HG03060 (cell line): ENCODE results near the gene QSOX1.

ENCODE experiments used
- ATAC-seq: cut with Tn5 transposase; IDR thresholded peaks from one replicate; pipeline ENCODE4 v1.9.1; 2021; ENCODE audit warnings: low read depth, moderate number of reproducible peaks; ENCODE audit not compliant: unreplicated experiment

The QSOX1 gene

DNA sequence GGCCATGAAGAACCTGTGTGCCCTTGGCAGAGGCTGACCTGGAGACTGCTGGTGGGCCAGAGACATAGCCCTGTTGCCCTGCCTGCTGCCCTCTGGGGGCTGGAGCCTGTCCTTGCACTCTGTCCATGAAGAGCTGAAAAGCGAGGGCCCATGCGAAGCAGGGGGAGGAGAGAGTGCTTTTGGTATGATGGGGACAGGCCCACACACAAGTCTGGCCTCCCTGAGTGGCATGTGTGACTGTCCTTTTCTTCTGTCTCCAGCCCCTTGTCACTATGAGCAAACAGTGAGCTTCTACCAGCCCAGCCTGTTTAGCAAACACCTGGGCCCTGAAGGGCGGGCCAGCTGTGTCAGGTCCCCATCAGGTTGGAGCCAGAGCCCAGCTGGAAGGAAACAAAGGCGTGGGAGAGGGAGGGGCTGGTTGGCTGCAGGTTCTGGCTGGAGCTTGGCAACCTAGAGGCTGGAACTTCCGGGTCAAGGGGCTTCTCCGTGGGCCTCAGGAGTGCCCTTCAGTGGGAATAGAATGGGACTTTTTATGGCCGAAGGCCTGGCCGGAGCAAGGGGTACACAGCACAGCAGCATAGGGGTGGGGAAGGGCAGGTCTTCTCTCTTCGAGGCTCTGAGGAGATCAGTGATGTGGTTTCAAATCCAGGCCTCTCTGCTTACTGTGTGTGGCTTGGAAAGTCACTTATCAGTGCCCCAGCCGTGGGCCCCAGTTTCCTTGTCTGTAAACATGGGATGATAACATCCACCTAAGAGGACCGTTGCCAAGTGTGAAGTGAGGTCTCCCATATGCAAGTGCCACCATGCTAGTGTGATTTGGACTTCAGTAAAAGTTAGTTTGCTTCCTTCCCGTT is 14.3 kb downstream of the QSOX1 start:
- no peak for ATAC-seq

DNA sequence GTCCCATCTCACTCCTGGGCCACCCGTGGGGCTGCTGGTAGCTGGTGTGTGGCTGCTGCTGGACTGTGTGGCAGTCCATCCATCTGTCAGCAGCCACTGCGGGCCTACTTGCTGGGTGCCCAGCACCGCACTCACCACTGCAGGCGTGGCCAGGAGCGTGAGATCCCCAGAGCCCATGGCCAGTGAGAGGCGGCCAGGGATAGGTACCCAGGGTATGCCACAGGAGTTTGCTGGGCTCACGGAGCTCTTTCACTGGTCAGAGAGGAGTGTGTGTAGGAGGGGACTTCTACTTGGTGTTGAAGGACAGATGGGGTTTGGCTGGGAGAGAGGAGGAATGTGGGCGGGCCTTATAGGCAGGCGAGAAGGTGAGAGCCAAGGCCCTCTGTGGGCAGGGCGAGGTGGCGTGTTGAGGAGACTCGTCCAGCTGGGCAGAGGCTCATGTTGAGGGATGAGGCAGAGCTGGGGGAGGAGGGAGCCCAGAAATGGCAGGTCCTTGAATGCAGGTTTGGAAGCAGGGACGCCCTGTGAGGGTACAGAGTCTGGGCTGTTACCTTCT is 15.0 kb downstream of the QSOX1 start:
- no peak for ATAC-seq

DNA sequence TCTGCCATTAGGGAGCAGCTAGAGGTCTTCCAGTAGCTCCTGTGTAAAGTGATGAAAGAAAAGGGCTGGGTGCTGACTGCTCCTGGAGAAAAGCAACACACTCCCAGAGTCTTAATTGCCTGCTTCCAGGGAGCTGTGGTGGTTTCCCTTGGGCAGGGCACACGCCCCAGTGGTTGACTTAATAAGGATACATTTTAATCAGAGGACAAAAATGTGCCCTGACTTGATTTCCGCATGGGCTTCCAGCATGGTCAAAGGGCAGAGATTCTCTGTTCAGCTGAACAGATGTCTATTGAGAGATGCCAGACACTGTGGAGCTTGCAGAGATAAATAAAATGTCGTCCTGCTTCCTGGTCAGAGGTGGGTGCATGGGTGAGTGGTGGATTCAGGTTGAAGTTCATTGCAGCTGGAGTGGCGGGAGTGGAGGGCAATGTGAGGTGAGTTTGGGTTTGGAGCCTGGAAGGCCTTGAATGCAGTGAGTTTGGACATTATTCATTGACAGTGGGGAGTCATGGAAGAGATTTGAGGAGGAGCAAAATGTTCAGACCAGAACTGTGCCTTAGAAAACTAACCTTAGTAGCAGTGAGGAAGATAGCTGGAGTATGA is 16.0 kb downstream of the QSOX1 start:
- no peak for ATAC-seq

DNA sequence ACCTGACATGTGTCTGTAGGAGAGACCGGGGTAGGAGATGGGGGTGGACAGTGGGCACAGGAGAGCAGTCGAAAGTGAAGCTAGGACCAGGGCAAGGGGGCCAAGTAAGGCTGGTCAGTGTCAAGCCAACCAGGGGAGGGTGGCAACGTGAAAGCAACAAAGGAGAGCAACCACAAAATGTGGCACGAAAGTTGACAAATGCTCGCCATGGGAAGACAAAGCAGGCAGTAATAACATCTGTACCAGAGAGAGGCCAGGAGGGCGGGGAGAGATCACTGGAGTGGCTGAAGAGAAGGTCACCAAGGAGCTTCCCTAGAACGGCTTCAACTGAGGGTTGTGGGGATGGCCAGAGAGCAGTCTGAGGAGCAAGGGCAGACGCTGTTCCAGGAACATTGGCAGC is 17.0 kb downstream of the QSOX1 start:
- no peak for ATAC-seq

DNA sequence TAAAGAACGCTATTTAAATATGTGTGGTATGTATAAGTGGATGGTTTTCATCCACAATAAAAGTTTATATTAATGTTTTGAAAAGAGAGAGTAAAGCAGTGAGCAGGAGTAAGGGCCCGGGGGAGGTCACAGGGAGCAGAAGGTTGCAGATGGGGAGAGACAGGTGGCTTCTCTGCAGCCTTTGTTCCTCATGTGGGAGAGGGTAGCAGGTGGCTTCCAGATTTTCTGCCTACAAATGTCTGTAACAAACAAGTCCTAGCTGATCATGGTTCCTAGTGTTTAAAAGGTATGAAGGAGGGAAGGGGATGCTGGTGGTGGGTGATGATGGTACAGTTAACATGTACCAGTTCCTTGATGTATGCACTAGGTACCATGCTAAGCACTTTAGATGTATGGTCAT is 18.8 kb downstream of the QSOX1 start:
- ATAC-seq: no peak

DNA sequence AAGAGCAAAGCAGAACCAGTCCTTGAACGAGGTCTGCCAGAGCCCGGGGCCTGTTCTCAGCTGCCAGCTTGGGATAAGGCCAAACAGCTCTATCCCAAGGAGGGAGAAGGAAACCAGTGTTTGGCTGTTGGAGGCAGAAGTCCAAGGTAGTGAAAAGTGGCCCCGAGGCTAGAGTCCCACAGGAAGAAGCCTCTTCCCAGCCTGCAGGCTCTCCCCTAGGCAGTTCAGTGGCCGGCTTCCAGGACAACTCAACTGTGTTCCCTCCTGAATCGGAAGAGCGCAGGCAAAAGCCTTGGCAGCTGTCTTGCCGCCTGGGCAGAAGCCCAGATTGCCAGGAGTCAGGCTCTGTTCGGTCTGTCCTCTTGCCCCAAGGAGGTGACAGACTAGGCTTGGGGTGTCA is 19.3 kb downstream of the QSOX1 start:
- ATAC-seq: no peak

DNA sequence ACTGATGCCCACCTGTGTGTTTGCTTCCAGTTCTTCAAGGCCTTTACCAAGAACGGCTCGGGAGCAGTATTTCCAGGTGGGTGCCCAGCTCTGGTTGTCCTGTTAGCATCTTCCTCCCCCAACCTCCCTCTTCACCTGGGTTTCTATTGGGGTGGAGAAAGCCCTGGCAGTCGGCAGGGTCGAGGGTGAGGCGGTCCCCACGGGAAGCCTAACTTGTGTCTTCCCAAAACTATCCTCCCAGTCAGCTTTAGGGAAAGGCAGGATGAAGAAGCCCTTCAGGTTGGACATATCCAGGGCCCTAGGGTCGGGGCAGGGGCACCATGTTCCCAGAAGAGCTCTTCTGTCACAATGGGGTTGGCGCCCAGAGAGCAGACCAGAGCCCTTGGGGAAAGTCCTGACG is 20.6 kb downstream of the QSOX1 start:
- ATAC-seq: no peak

DNA sequence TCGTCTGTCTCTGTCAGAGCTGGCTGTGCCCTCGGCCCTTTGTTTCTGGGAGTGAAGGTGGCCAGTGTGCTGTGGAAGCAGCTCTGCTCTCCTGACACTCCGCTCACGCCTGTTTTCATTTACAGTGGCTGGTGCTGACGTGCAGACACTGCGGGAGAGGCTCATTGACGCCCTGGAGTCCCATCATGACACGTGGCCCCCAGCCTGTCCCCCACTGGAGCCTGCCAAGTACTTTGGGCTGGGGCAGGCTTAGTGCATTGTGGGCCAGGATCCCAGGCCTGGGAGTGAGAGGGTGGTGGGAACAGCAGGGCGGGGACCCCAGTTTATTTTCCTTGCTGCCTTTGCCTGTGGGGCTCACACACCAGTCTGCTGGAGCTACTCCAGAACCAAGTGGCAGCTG is 21.1 kb downstream of the QSOX1 start:
- ATAC-seq: no peak

DNA sequence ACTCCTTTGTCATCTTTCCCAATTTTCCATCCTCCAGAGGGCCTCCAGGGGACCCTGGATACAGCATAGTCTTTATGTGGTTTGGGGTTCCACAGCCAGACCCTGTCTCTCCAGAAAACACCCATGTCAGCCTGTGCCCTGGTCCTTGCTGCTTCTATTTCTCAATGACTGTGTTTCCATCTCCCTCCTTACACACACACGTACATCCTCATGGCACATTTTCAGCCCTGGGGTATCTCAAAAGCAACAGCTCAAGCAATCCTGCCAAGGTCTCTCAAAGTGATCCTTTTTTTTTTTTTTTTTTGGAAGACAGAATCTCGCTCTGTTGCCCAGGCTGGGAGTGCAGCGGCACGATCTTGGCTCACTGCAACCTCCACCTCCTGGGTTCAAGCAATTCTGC is 22.3 kb downstream of the QSOX1 start:
- ATAC-seq: no peak

DNA sequence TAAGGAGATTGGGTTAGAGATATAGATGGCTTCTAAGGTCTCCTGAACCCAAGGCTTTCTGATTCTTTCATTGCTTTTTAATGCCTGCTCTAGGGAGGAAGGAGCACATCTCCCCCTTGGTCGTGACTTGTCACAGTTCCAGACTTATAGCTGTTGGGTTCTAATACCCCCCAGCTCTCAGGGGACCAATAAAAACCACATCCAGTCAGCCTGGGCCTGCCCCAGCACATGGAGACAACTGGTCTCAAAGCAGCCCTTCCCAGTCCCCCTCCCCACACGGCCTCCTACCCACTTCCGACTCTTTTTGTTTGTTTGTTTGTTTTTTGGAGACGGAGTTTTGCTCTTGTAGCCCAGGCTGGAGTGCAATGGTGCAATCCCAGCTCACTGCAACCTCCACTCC is 23.3 kb downstream of the QSOX1 start:
- no peak for ATAC-seq

DNA sequence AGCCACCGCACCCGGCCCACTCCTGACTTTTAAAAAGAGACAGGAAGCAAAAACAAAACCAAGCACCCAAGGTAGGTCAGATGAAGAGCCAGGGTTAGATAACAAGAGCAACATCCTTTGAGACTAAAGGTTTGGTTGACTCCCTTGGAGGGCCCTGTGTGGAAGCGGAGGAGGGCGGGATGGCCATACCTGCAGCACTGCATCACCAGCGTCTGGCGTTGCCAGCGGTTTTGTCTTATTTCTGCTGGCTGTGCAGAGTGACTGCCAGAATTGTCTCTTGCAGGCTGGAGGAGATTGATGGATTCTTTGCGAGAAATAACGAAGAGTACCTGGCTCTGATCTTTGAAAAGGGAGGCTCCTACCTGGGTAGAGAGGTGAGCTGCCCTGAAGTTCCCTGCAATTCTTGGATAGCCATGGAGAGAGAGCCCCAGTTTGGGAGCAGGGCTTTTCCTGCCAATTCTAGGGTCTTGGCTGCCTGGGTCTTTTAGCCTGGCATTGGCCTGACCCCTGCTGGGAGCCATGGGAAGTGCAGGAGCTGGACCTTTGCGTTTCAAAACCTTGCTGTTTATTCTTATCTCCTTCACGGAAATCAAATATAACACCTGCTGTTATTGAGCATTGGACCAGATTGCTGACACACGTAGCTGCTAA is 24.0 kb downstream of the QSOX1 start:
- no peak for ATAC-seq

DNA sequence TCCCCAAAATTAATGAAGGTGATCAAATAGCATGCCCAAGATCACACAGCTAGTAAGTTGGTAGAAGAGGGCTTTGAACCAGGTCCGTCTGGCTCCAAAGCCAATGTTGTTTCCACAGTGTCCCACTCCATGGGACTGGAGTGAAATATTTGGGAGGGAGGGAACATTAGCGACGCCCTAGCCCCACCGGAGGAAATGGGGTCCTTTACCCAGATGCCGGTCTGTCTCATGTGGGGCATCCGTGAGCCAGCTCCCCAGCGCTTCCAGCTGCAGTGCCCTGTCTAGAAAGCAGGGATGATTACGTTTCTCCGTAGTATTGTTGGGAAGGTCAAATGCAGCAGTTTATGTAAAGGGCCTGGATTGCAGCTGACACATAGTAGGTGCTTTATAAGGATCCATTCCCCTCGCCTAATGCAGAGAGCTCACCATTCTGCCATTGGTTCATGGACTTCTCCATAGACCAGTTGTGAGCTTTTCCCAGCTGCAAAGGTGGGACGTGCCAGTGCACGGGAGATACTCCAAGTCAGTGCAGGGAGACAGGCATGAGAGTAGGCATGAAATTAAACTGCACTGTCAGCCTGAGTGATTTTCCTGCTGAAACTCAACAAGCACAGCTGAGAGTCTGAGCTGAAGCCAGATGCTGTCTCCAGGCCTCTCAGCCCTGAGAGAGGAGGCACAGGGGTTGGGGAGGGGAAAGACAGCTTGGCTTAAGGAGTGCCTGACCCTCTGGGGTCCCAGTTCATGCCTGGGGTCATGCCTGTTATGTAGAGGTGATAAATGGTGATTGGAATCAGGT is 24.7 kb downstream of the QSOX1 start:
- ATAC-seq: no peak

DNA sequence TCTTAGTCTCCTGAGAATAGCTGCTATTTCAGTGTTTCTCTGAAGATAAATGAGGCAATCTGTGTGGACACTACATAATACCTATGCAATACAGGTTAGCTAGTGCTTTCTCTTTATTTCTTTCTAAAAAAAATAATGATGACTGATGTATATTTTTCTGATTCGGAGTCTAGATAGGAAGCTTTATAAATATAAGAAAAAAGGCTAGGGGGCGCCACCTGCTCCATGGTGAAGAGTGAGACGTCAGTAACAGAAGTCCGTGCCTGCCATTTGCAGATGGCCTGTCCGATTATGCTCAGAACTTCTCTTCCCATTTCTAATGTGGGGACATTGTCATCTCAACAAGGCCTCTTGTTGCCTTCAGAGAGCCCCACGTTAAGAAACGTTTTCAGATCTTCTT is 26.4 kb downstream of the QSOX1 start:
- no peak for ATAC-seq

DNA sequence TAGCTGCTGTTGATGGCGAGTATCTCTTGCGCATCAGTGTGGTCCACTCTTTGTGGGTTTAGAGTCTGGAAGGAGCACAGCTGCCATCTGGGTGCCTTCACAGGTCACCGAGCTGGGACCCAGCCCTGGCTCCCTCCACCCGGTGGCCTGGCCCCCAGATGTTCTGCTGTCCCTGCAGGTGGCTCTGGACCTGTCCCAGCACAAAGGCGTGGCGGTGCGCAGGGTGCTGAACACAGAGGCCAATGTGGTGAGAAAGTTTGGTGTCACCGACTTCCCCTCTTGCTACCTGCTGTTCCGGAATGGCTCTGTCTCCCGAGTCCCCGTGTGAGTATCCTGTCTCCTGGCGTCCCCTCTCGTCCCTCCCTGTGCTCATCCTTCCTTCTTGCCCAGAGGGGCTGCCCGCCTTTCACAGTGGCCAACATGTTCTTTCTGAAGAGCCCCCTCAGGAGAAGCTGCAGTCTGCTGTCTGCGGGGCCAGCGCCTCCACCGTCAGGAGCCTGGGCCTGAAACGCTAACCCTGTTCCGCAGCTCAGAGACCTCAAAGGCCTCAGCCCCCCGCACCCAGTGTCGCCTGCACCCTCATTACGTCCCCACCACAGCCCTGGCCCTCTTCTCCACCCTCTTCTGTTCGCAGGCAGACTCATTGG is 27.4 kb downstream of the QSOX1 start:
- no peak for ATAC-seq

DNA sequence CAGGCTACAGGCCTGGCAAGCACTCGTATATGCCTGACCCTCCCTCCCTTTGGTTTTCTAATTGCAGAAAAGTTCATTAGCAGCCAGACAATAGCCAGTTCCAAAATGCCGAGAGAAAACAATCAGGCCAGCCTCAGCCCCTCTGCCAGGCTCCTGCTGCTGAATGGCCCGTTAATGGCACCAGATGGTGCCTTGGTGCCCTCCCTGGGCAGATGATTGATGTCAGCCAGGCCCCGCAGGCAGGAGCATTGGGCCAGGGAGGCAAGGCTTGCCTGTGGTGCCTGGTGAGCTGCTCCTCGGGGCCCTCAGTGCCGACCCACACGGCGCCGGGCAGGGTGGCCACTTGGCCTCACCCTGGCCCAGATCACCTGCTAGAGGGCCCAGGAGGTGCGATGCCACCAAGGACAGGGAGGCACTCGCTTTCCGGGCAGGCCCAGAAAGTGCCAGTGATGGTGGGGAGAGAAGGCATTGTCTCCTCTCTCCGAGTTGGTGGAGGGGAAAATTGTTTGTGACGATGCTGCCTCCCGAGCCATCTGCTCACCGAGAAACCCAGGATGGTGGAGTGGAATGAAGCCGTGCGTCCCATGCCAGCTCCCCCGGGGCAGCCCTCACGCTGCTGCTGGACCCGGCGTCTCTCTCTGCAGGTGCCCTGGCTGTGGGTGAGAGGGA is 28.1 kb downstream of the QSOX1 start:
- ATAC-seq: no peak

DNA sequence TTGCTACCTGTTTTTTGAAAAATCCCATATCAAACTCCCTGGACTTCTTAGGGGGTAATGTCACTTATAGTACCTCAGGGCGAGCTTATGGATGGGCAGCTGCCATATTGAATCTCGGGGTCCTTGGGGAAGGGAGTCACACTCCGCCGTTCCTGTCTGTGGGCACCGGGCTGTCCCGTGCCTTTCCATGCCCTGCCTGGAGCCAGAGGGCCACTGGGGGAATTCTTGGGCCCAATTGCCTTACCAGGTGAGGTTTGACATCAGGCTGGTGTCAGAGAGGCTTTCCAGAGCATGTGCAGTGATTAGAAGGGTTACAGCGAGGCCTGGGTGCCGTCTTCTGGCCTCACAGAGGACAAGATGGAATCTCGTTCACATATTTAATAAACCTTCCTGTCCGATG is 28.8 kb downstream of the QSOX1 start:
- ATAC-seq: no peak

DNA sequence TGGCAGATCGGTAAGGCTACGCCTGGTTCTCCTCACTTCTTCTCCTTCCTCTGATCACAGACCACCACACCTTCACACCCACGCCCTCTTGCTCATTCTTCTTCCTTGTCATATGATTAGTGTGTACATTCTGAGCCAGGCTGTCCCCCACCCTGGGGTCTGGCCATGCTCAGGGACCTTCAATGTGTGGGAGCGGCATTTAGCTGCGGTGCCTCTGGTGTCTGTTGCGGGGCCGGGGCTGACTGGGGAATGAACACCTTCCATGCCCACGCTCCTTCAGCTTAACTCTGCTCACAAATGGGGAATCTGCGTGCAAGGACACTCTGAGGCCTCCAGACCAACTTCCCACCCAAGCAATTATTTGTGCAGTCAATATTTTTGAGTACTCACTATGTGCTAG is 29.4 kb downstream of the QSOX1 start:
- ATAC-seq: no peak

DNA sequence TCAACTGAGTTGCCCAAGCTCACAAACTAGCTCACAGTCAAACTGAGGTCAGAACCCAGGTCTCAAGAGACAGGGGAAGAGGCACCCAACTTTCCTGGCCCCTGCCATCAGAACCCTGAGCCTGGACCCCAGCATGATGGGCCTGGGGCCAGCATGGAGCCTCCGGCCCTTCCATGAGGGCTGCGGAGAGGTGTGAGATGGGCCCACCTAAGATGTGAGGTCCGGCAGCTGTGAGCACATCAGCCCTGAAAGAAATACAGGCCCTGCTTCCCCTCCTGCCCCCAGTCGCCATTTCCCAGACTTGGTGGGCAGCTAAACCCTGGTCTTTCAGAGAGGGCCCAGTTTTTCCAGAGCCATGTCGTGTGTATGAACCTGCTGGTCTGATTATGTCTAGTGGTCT is 30.6 kb downstream of the QSOX1 start:
- no peak for ATAC-seq

DNA sequence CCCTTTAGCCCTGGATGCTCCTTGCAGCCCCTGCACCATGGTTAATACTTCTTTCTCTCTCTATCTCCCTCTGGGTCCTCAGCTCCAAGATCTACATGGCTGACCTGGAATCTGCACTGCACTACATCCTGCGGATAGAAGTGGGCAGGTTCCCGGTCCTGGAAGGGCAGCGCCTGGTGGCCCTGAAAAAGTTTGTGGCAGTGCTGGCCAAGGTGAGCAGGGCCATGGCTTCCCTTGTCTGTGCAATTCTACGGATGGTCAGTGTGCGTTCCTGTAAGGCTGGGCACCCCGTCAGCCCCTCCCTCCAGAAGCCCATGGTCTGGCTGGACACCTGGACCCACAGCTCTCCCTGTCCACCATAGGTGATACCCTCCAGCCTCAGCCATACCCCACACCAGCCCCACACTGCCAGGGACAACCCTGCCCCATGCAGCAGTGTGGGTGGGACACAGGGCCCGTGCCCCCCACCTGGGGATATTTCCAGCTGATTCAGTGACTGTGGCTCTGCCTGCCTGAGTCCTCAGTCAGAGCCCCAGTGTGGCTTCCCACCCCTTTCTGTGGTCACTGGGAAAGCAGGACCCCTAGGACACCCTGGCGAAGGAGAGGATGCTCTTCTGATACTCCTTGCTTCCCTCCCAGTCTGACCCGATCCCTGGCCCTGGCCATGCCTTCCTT is 31.4 kb downstream of the QSOX1 start:
- no peak for ATAC-seq
